T-helper 2 cell treated with Interferon-gamma antibody and Interleukin-4, amounts not matched to agents 5 μg/mL and 100 μg/mL, for 36 hours (primary cell): ENCODE data around the gene LACTB.

Source experiments
- DNase-seq: peaks from one replicate; pipeline ENCODE4 v3.0.0; 2021; ENCODE audit warnings: low spot score
- H3K27ac Mint-ChIP-seq: one replicate; pipeline ENCODE4 v1.8.0; 2021; ENCODE audit warnings: mild to moderate bottlenecking, mixed read lengths
- H3K27me3 Mint-ChIP-seq: one replicate; pipeline ENCODE4 v1.8.0; 2021; ENCODE audit warnings: low read depth, mixed read lengths
- H3K36me3 Mint-ChIP-seq: one replicate; pipeline ENCODE4 v1.8.0; 2021; ENCODE audit warnings: low read depth, mixed read lengths
- H3K4me1 Mint-ChIP-seq: one replicate; pipeline ENCODE4 v1.8.0; 2021; ENCODE audit warnings: low read depth, mixed read lengths
- H3K4me3 Mint-ChIP-seq: one replicate; pipeline ENCODE4 v1.8.0; 2022; ENCODE audit warnings: mild to moderate bottlenecking, moderate library complexity, mixed read lengths
- H3K9me3 Mint-ChIP-seq: one replicate; pipeline ENCODE4 v1.8.0; 2021; ENCODE audit warnings: mixed read lengths

Gene LACTB

DNA sequence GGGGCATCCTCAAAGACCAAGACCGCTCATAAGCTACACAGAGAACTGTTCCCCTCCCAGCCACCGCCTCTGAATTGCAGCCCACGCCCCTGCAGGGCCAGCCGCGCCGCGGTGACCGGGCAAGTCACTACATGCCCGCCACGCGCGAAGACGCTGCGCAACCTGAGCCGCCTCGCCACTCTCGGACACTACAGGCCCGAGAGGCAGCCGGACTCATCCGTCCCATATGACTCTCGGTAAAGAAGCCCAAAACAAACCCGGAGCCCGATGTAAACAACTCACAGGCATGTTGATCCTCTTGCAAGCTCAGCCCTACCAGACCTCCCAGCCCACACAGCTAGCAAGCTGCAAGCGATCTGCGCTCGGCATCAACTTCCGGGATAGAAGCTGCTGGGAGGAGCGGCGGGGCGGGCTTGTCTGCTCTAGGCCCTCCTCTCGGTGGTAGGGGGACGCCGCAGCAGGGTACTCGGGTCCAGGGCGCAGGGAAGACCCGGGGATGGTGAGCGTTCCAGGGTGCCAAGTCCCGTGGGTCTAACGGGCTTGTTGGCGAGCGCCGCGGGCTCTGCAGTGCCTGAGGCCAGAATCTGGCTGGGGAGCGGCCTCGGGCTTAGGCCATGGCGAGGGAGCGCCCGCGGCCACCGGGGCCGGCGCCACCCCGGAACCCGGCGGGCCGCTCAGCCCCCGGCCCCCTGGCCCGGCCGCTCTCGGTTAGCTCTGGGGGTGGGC lies 35.6 kb downstream of the LACTB start, which contains the start of gene RPS27L:
Gene RPS27L, minus strand, starts transcription at position 360 of the 726 bp plus-strand sequence. Its CDS starts 72 bp downstream, at position 288.
- no peaks in the 10 kb centered on the region for H3K9me3 Mint-ChIP-seq
- no peaks in the 10 kb centered on the region for H3K27me3 Mint-ChIP-seq
- peaks cover 27% of the 10 kb centered on the region for H3K36me3 Mint-ChIP-seq

DNA sequence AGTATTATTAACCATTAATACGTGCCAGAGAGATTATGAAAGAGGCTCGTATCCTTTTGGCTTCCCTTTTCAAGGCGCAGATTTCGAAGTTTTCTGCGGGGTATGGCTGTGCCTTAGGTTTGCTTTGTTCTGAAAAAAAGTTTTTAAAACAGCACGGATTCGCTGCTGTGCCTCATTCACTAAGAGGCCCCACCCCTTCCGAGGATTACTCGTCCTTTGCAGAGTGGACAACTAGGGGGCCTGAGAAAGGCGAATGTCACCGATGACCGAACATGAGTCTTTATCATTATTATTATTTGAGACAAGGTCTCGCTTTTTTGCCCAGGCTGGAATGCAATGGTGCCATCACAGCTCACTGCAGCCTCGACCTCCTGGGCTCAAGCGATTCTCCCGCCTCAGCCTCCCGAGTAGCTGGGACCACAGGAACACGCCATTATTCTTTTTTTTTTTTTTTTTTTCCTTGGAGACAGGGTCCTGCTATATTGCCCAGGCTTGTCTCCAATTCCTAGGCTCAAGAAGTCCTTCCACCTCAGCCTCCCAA lies 36.3 kb downstream of the LACTB start:
- H3K4me1 Mint-ChIP-seq, result peaks cover 13% of the 10 kb centered on the region
- peak overlapping the region; percentile 85 for H3K4me3 Mint-ChIP-seq
- H3K36me3 Mint-ChIP-seq, result peaks cover 22% of the 10 kb centered on the region
- H3K9me3 Mint-ChIP-seq, result no peaks in the 10 kb centered on the region
- no peaks in the 10 kb centered on the region for H3K27me3 Mint-ChIP-seq
- peak; percentile 35 for DNase-seq
- peak overlapping the region; percentile 93 for H3K27ac Mint-ChIP-seq

More for the DNA sequence above, 35.6 kb downstream of the LACTB start, which contains the start of gene RPS27L:
- Mint-ChIP-seq H3K4me3 (peak within 1 kb of the TSS; percentile 97), H3K4me1 (peaks cover 13% of the 10 kb centered on the region), H3K27ac (peak within 1 kb of the TSS; percentile 95)
- peak; percentile 88 for DNase-seq

DNA sequence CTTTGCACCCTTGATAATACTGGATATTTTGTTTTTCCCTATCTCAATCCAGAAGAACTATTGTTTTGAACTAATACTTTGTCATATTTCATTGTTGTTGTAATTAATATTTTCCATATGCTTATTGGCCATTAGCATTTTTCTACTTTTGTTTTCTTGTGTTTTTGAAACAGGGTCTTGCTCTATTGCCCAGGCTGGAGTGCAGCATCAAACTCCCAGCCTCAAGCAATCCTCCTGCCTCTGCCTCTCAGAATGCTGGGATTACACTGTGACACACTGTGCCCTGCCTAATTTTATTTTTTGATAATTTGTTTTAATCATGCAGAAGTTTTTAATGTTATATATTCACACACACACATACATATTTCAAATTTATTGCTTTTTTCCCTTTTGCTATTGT lies 39.0 kb downstream of the LACTB start:
- peaks cover 3% of the 10 kb centered on the region for H3K27me3 Mint-ChIP-seq
- H3K36me3 Mint-ChIP-seq, result peaks cover 14% of the 10 kb centered on the region
- H3K27ac Mint-ChIP-seq, result no peak overlapping the region
- H3K4me3 Mint-ChIP-seq, result no peak overlapping the region
- no peak for DNase-seq
- H3K9me3 Mint-ChIP-seq, result no peaks in the 10 kb centered on the region
- peaks cover 6% of the 10 kb centered on the region for H3K4me1 Mint-ChIP-seq

DNA sequence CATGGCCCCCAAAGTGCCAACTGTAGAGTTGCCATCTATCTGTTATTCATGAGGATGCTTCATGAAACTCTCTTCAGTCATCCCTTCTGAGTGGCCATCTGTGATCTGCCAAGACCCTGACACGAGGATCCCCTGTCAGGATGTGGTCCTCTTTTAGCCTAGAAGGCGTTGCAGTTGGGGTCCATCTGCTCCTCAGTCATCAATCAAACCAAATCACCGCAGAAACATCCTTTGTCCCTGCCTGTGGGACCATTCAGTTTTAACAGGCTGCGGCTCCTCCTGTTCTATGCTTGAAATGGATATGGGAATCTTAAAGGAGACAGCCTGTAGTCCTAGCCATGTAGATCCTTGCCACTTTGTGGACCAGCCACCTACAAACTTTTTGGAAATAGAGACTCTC lies 41.6 kb downstream of the LACTB start:
- Mint-ChIP-seq H3K9me3 (no peaks in the 10 kb centered on the region), H3K27me3 (peaks cover 3% of the 10 kb centered on the region), H3K36me3 (peaks cover 2% of the 10 kb centered on the region), H3K4me3 (no peak overlapping the region), H3K27ac (no peak overlapping the region), H3K4me1 (peaks cover 6% of the 10 kb centered on the region)
- DNase-seq, result no peak

DNA sequence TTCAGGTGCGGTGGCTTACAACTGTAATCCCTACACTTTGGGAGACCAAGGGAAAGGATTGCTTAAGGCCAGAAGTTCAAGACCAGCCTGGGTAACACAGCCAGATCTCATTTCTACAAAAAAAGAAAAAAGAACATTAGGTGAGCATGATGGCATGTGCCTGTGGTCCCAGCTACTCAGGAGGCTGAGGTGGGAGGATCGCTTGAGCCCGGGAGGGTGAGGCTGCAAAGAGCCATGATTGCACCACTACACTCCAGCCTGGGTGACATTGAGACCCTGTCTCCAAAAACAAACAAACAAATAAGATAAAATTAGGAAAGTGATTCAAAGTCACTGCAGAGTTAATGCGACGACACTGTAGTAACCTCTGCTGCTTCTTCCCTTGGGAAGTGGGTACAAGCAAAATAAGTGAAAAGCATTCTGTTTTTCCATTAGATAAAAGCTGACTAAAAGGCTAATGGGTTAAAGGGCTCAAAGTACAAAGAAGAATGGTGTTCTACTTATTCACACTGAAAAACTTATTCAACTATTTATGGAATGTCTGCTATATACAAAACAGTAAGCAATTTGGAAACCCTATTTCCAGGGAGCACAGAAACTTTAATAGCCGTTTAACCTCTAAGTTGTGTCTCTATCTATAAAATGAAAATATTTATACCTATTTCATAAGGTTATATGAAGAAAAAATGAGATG lies 43.7 kb downstream of the LACTB start:
- Mint-ChIP-seq H3K27ac (no peak overlapping the region), H3K36me3 (no peaks in the 10 kb centered on the region), H3K9me3 (no peaks in the 10 kb centered on the region), H3K4me3 (no peak overlapping the region), H3K27me3 (peaks cover 3% of the 10 kb centered on the region), H3K4me1 (peaks cover 6% of the 10 kb centered on the region)
- DNase-seq, result no peak

DNA sequence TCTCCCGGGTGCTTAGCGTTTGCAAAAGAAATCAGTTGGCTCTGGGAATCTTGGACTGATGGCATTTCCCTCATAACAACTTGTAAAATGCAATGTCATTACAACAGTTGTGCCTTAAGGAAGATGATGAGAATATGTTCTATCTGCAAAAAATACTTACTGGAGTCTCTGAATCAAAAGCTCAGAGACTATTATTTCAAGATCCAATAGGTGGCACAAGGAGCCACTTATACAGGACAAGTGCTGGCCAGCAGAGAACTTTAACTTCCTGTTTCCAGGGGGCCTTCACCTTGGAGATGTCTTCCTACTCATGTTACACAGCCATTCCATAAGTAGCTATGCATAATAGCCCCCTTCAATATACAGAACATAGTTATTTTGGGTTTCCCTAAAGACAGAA lies 44.6 kb downstream of the LACTB start:
- H3K27ac Mint-ChIP-seq, result no peak overlapping the region
- DNase-seq, result no peak
- H3K36me3 Mint-ChIP-seq, result no peaks in the 10 kb centered on the region
- H3K4me3 Mint-ChIP-seq, result no peak overlapping the region
- H3K27me3 Mint-ChIP-seq, result peaks cover 3% of the 10 kb centered on the region
- H3K9me3 Mint-ChIP-seq, result no peaks in the 10 kb centered on the region
- peaks cover 6% of the 10 kb centered on the region for H3K4me1 Mint-ChIP-seq

DNA sequence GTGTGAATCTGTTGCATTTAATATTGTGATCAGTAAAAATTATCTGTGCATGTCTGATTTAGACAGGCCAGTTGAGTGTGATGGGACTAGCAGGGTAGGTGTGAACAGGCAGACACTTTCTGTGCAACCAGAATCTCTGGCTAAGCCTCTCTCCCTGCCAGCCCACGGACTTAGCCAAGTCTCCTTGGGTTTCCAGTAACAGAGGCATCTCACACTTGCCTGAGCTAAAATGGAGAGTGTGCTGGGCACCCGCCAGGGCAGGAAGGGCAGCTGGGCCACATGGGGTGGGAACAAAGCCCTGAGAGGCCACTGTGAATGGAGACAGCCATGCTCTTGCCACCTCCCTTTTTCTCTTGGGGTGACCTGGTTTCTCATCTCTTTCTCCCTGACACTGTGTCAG lies 48.1 kb downstream of the LACTB start:
- Mint-ChIP-seq H3K9me3 (no peaks in the 10 kb centered on the region), H3K27me3 (no peaks in the 10 kb centered on the region), H3K4me1 (peaks cover 5% of the 10 kb centered on the region), H3K27ac (no peak overlapping the region), H3K4me3 (no peak overlapping the region), H3K36me3 (no peaks in the 10 kb centered on the region)
- no peak for DNase-seq

DNA sequence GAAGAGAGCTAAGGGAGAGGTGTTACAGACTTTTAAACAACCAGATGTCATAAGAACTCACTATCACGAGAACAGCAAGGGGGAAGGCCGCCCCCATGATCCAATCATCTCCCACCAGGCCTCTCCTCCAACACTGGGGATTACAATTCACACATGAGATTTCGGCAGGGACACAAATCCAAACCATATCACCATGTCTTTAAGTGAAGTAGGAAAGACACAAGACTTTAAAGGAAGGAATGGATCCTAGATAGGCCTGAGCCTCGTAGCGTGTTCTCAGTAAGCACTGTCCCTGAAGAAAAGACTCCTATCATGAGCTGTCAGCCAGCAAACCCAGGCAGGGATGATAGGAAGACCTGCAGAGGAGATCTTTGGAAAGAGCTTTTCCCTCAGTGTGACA lies 50.7 kb downstream of the LACTB start:
- H3K4me1 Mint-ChIP-seq, result peaks cover 4% of the 10 kb centered on the region
- no peak for DNase-seq
- no peaks in the 10 kb centered on the region for H3K9me3 Mint-ChIP-seq
- no peaks in the 10 kb centered on the region for H3K27me3 Mint-ChIP-seq
- no peak overlapping the region for H3K4me3 Mint-ChIP-seq
- H3K36me3 Mint-ChIP-seq, result no peaks in the 10 kb centered on the region
- no peak overlapping the region for H3K27ac Mint-ChIP-seq

DNA sequence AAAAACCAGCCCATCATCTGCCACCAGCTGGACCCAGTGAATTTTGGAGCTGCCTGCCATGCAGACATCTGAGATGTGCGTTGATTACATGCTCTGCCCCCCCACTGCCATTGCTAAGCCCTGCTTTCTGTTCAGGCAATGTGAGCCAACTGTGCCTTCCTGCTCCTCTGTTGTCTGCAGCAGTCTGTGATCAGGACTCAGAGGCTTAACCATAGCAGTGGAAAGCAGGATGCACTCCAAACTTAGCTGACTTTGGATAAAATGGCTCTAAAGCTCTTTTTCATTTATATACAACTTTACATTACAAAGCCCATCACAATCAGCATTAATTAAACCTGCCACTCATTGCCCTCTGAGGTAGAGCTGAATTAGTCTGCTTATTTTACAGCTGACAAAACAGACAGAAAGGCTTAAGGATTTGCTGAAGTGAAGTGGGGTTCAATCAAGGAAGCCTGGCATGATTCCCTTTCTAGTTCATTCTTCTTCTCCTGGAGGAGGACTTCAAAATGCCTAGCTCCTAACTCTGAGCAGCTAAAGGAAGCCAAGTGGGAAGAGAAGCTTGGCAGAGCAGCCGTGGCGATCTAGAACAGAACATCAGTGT lies 51.3 kb downstream of the LACTB start:
- Mint-ChIP-seq H3K9me3 (no peaks in the 10 kb centered on the region), H3K4me3 (no peak overlapping the region), H3K36me3 (no peaks in the 10 kb centered on the region), H3K27ac (no peak overlapping the region), H3K4me1 (peaks cover 8% of the 10 kb centered on the region), H3K27me3 (no peaks in the 10 kb centered on the region)
- no peak for DNase-seq

DNA sequence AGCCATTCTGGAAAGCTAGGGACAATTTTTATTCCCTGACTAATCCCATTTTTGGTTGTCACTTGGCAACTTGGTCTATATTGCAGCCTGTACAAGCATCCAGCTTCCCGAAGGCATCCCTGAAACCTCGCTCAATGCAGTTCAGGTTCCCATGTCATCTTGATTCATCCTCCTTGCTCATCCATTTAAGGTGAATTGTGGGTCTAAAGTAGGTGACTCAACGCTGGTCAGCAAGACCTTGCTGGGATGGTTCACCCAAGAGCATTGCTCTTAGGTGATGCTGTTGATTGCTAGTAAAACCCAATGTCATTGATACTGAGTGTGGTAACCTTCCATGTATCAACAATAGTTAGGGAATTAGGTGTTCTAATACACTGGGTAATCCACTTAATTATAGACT lies 54.6 kb downstream of the LACTB start:
- H3K4me3 Mint-ChIP-seq, result no peak overlapping the region
- H3K36me3 Mint-ChIP-seq, result no peaks in the 10 kb centered on the region
- no peak for DNase-seq
- no peak overlapping the region for H3K27ac Mint-ChIP-seq
- peaks cover 11% of the 10 kb centered on the region for H3K4me1 Mint-ChIP-seq
- H3K9me3 Mint-ChIP-seq, result no peaks in the 10 kb centered on the region
- H3K27me3 Mint-ChIP-seq, result no peaks in the 10 kb centered on the region

DNA sequence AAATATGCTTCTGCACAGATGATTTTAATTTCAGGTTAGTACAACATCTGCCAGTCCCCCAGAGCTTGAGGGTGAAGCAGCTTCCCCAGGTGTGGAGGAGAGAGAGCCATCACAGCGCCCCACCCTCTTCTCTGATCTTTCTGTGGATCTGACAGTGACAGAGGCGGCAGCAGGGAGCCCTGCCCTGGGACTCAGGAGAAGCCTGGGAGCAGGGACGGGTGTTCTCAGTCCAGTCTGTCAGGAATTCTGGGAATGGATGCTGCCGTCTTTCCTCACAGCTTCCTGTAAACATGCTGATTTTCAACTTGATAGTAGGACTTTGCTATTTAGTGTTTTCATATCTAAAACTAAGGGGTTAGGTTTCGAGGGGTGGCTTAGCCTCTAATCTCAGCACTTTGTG lies 56.4 kb downstream of the LACTB start:
- no peak for DNase-seq
- no peak overlapping the region for H3K4me3 Mint-ChIP-seq
- H3K4me1 Mint-ChIP-seq, result peaks cover 11% of the 10 kb centered on the region
- no peaks in the 10 kb centered on the region for H3K27me3 Mint-ChIP-seq
- H3K9me3 Mint-ChIP-seq, result no peaks in the 10 kb centered on the region
- no peak overlapping the region for H3K27ac Mint-ChIP-seq
- H3K36me3 Mint-ChIP-seq, result no peaks in the 10 kb centered on the region

DNA sequence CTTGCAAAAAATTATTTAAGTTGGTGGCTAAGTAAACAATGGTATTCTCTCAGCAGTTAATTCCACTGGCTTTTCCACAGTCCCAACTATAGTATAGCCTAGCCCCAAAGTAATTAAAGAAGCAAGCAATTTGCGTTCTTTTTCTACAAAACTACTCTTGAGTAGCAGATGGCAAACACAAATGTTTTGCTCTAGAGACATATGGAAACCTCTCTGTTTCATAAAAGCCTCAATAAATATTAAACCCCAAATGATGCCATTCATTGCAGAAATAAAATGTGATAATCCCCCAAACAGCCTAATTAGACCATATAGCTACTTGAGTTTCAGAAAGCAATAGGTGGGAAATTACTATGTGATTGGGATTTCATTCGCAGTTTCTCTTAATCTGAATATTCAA lies 59.1 kb downstream of the LACTB start:
- DNase-seq, result no peak
- Mint-ChIP-seq H3K27me3 (no peaks in the 10 kb centered on the region), H3K27ac (no peak overlapping the region), H3K9me3 (no peaks in the 10 kb centered on the region), H3K4me1 (peaks cover 11% of the 10 kb centered on the region), H3K4me3 (no peak overlapping the region), H3K36me3 (no peaks in the 10 kb centered on the region)

DNA sequence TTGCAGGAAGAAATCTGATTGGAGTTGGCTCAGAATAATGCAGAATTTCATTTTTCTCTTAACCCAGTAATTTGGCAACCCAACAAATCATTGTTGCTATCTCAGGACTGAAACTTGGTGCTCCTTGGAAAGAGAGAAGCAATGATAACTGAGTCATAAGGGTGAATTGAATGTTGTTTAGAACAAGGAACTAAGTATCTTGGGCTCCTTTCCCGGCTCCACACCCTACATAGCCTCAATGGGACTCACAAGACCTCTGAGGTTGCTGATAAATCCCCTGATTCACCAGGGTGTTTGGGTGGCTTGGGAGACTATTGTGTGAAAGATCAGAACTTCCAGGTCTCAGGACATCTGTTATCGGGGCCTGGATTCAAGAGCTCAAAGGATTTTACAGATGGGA lies 60.0 kb downstream of the LACTB start:
- H3K27me3 Mint-ChIP-seq, result no peaks in the 10 kb centered on the region
- no peak overlapping the region for H3K27ac Mint-ChIP-seq
- peaks cover 11% of the 10 kb centered on the region for H3K4me1 Mint-ChIP-seq
- H3K9me3 Mint-ChIP-seq, result no peaks in the 10 kb centered on the region
- no peak overlapping the region for H3K4me3 Mint-ChIP-seq
- no peaks in the 10 kb centered on the region for H3K36me3 Mint-ChIP-seq
- DNase-seq, result no peak

DNA sequence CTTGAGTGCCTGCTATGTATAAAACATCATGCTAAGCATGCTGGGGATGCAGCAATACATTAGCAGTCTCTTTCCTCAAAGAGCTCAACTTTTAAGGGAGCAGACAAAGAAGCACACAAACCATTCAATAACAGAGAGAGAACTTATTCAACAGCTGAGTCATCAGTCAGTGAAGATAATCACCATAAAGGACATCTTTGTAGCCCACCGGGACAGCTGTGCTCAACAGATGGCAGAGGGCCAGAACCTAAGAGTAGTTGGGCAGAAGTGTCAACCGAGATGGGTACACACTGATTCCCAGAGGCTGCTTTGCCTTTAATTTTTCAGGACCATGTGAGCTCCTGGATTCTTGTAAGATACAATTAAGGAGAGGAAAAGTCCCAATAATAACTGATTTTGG lies 63.5 kb downstream of the LACTB start:
- DNase-seq, result no peak
- Mint-ChIP-seq H3K9me3 (no peaks in the 10 kb centered on the region), H3K36me3 (peaks cover 4% of the 10 kb centered on the region), H3K4me3 (no peak overlapping the region), H3K27ac (no peak overlapping the region), H3K27me3 (no peaks in the 10 kb centered on the region), H3K4me1 (peaks cover 14% of the 10 kb centered on the region)
